Osteoblast (primary cell): Measurements from ENCODE around the gene VAV2. TPM values are rescaled to one million over a fixed set of nuclear protein-coding genes. Genes with fewer than 3 reads are reported as not detected.

Experiments
- DNase-seq: peaks from one replicate; pipeline ENCODE4 v3.0.0; 2011; ENCODE audit warnings: low spot score, mixed read lengths; ENCODE audit not compliant: insufficient read length; ENCODE audit errors: missing footprints
- H2AFZ ChIP-seq: 2 replicates; pipeline ENCODE4 v1.6.0; 2011; ENCODE audit warnings: mild to moderate bottlenecking, low read length
- H3K27ac ChIP-seq: 2 replicates; pipeline ENCODE4 v1.5.1; 2011; ENCODE audit warnings: mild to moderate bottlenecking, low read depth, low read length, moderate library complexity
- H3K27me3 ChIP-seq: 2 replicates; pipeline ENCODE4 v1.6.0; 2012; ENCODE audit warnings: mild to moderate bottlenecking, control low read depth, inconsistent platforms, low read length, moderate library complexity; ENCODE audit not compliant: insufficient read depth
- H3K36me3 ChIP-seq: 2 replicates; pipeline ENCODE4 v1.5.1; 2011; ENCODE audit warnings: mild to moderate bottlenecking, low read length, control low read depth, moderate library complexity; ENCODE audit not compliant: insufficient read depth
- H3K4me1 ChIP-seq: 2 replicates; pipeline ENCODE4 v1.5.1; 2011; ENCODE audit warnings: mild to moderate bottlenecking, low read length, control low read depth, moderate library complexity; ENCODE audit not compliant: insufficient read depth
- H3K4me2 ChIP-seq: 2 replicates; pipeline ENCODE4 v1.6.0; 2011; ENCODE audit warnings: mild to moderate bottlenecking, low read length; ENCODE audit not compliant: insufficient read depth
- H3K4me3 ChIP-seq: fragments of 200-600 bp; sonication (generic); 3 replicates; pipeline ENCODE4 v1.5.1; 2012; ENCODE audit warnings: mild to moderate bottlenecking, low read length, inconsistent platforms; ENCODE audit not compliant: insufficient read depth
- H3K79me2 ChIP-seq: 2 replicates; pipeline ENCODE4 v1.6.0; 2012; ENCODE audit warnings: mild to moderate bottlenecking, low read length, control low read depth, inconsistent platforms; ENCODE audit not compliant: insufficient read depth
- H3K9me3 ChIP-seq: 2 replicates; pipeline ENCODE4 v1.5.1; 2011; ENCODE audit warnings: low read depth, low read length, control low read depth
- H4K20me1 ChIP-seq: 2 replicates; pipeline ENCODE4 v1.6.0; 2012; ENCODE audit warnings: mild to moderate bottlenecking, low read length, control low read depth; ENCODE audit not compliant: insufficient read depth
- CTCF ChIP-seq: IDR thresholded peaks from 2 replicates; pipeline ENCODE4 v1.5.1; 2011; ENCODE audit warnings: mild to moderate bottlenecking, low read depth, low read length, moderate library complexity; ENCODE audit errors: extremely low read depth
- total RNA-seq: library from RNA; depleted of rRNA; stranded (reverse); fragments of >200 nt; gene quantifications from 2 replicates; pipeline ENCODE4 v1.2.3, GENCODE V29; 2012

The VAV2 gene
- total RNA-seq, 1 donor, result 8.0 TPM

- Histone ChIP-seq H3K79me2 (peaks cover 12% of the 10 kb centered on the region), H3K9me3 (no peaks in the 10 kb centered on the region), H3K4me1 (peaks cover 29% of the 10 kb centered on the region), H3K36me3 (no peaks in the 10 kb centered on the region), H3K4me3 (no peak overlapping the region), H4K20me1 (peaks cover 20% of the 10 kb centered on the region), H3K4me2 (no peak overlapping the region), H2AFZ (no peak overlapping the region), H3K27me3 (peaks cover 4% of the 10 kb centered on the region), H3K27ac (no peak overlapping the region)
- DNase-seq, result peak; percentile 84
- no peak for TF ChIP-seq CTCF
Measured at GRCh38 chr9:133995012-133995896, 3.1 kb upstream of the VAV2 start.

- Histone ChIP-seq H2AFZ (peak overlapping the region; percentile 35), H3K4me2 (no peak overlapping the region), H4K20me1 (peaks cover 28% of the 10 kb centered on the region), H3K36me3 (no peaks in the 10 kb centered on the region), H3K27me3 (peaks cover 4% of the 10 kb centered on the region), H3K79me2 (peaks cover 20% of the 10 kb centered on the region), H3K4me1 (peaks cover 30% of the 10 kb centered on the region), H3K4me3 (no peak overlapping the region), H3K9me3 (no peaks in the 10 kb centered on the region), H3K27ac (no peak overlapping the region)
- peak; percentile 97 for DNase-seq
- peak; percentile 88 for TF ChIP-seq CTCF
Measured at GRCh38 chr9:133994353-133995011, 2.4 kb upstream of the VAV2 start.

- Histone ChIP-seq H3K79me2 (peaks cover 24% of the 10 kb centered on the region), H3K4me1 (peaks cover 28% of the 10 kb centered on the region), H3K36me3 (no peaks in the 10 kb centered on the region), H3K4me3 (peak overlapping the region; percentile 85), H3K9me3 (no peaks in the 10 kb centered on the region), H3K27ac (peak overlapping the region; percentile 37), H4K20me1 (peaks cover 28% of the 10 kb centered on the region), H3K4me2 (peak overlapping the region; percentile 98), H3K27me3 (peaks cover 4% of the 10 kb centered on the region), H2AFZ (peak overlapping the region; percentile 90)
- no peak for DNase-seq
- TF ChIP-seq CTCF, result no peak
Measured at GRCh38 chr9:133993635-133994253, 1.6 kb upstream of the VAV2 start.
